Measurements from ENCODE around the gene ARPC2.

GRCh38 chr2:218289639-218290315 lies 72.8 kb downstream of the ARPC2 start:
- no peak for TF ChIP-seq CTCF (conservative IDR thresholded peaks at IDR 0.05)
- TF ChIP-seq ZFX (IDR thresholded peaks at IDR 0.05), result no peak
